GM21367 (cell line): ENCODE measurements around the gene KANSL1L.
A peak's percentile ranks its signal among the peaks of the same experiment; 100 is the strongest.
"Not testable (repeated sequence)": the region's sequence is repeated elsewhere in the genome, so short reads cannot be mapped to it uniquely, and the experiment has no call there.

ENCODE experiments used
- ATAC-seq: cut with Tn5 transposase; IDR thresholded peaks from one replicate; pipeline ENCODE4 v1.9.1; 2021; ENCODE audit not compliant: unreplicated experiment

The KANSL1L gene, protein sequence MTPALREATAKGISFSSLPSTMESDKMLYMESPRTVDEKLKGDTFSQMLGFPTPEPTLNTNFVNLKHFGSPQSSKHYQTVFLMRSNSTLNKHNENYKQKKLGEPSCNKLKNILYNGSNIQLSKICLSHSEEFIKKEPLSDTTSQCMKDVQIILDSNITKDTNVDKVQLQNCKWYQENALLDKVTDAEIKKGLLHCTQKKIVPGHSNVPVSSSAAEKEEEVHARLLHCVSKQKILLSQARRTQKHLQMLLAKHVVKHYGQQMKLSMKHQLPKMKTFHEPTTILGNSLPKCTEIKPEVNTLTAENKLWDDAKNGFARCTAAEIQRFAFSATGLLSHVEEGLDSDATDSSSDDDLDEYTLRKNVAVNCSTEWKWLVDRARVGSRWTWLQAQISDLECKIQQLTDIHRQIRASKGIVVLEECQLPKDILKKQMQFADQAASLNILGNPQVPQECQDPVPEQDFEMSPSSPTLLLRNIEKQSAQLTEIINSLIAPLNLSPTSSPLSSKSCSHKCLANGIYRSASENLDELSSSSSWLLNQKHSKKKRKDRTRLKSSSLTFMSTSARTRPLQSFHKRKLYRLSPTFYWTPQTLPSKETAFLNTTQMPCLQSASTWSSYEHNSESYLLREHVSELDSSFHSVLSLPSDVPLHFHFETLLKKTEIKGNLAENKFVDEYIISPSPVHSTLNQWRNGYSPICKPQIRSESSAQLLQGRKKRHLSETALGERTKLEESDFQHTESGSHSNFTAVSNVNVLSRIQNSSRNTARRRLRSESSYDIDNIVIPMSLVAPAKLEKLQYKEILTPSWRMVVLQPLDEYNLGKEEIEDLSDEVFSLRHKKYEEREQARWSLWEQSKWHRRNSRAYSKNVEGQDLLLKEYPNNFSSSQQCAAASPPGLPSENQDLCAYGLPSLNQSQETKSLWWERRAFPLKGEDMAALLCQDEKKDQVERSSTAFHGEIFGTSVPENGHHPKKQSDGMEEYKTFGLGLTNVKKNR

DNA sequence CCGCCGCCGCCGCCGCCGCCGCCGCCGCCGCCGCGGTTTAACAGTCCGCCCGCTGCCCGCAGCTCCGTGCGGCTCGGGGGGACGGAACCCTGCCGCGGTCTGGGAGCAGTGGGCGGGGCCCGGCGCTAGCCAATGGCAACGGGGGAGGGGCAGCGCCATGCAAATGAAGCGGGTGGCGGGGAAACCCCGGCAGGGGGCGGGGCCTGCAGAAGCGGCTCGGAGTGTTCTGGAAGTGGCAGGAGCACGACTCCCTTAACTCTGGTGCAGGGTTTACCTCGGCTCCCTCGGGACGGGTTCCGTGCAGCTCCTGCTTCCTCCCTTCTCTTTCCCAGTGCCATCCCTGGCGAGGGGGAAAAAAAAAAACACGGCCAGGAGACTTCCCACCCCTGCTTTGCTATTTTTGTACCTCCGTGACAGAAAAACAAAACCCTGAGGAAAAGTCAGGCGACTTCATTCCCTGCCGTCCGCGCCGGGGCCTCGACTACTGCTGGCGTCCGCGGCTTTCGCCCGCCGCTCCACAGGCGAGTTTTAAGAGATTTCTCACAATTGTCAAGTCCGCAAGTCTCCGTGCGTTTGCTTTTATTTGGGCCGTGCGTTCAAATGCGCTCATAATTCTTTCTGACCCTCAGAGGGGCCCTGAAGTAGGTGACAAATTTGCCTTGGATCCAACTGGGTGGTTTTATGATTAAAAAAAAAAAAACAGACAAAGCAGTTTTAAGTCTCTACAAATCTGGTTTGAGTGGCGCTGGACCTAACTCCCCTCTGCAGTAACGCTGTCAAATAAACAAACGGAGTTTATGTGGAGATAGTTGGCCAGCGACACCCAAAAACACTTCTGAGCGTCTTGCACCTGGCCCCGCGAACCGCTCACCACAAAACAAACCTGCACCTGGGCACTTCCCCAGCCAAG lies at the start of gene KANSL1L:
Gene KANSL1L, minus strand, starts transcription at position 101 of the 910 bp plus-strand sequence. CDS start 16,827 bp downstream, outside the sequence.
- peak; percentile 62 for ATAC-seq

DNA sequence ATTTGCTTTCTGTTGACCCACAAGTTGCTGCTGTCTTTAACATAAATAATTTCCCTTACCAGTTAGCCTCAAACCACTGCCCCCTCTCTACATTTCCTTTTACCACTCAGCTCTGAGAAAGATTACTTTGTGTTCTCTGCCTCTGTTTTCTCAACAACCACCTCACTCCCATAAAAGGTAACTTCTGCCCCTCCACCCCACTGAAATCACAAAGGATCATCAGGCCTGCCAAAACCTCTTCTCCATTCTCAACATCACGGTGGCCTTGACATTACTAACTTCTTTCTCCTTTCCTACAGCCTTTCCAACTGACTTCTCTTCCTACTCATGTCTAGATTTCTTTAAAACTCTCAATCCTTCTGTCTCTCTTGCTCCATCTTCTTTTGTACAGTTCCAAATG lies 43.9 kb upstream of the KANSL1L start:
- ATAC-seq = no peak

DNA sequence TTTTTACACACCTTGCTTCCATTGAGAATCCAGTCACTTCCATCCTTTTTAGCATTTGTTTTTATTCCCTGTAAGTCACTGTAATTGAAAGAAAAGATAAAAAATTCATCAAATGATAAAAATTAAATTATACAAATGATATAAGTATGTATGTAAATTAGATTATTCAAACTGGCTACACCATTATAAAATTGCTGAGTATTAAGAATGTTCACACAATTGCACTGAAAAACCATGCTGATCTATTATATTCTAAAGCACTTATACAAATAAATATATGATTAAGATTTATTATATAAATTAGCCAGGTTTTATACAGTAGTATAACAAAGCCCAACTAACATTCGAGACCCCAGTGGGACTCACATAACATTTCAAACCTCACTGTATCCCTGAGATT lies 39.0 kb upstream of the KANSL1L start:
- ATAC-seq = no peak

DNA sequence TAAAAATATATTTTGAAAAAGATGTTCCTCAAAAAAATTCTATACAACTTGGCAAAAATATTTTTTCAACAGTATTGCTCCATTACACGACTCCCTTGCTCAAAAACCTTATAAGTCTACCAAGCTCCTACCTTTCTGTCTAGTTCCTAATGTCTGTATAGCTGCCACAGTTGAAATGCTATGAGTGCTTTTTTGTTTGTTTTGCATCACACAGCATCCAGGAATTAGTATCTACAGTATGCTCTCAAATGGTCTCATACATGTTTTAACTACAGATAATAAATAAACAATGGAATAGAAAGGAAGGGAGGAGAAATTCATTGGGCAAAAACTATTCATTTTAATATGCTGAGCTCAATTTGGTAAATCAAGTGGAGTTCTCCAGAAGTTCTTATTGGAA lies 36.7 kb upstream of the KANSL1L start:
- ATAC-seq = no peak

DNA sequence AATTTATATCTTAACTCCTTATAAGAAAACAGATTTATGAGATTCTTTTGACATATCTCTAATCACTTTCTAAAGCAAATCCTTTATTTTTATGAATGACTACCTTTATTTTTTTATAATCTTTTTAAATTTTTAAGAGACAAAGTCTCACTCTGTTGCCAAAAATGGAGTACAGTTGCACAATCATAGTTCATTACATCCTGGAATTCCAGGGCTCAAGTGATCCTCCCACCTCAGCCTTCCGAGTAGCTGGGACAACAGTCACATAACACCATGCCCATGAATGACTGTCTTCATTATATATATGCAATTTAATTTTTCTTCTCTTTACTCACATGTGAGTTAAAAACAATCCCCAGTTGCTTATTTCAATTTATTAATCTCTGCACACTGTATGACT lies 32.3 kb upstream of the KANSL1L start:
- no peak for ATAC-seq

DNA sequence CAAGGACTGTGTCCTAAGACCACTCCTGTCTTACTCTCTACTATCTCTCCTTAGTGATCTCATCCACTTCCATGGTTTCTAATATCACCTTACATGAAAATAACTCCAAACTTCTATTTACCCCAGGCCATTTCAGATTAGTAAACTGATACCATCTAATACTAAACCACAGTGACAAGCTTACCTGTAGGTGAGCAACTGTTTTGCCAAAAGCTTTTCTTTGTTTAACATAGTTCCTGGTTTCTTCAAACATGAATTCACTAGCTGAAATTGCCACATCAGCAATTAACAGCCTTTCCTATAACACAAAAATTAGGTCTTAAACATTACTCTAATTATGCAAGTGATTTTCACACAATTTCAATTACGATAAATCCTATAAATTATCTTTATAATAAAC lies 31.9 kb upstream of the KANSL1L start:
- no peak for ATAC-seq

DNA sequence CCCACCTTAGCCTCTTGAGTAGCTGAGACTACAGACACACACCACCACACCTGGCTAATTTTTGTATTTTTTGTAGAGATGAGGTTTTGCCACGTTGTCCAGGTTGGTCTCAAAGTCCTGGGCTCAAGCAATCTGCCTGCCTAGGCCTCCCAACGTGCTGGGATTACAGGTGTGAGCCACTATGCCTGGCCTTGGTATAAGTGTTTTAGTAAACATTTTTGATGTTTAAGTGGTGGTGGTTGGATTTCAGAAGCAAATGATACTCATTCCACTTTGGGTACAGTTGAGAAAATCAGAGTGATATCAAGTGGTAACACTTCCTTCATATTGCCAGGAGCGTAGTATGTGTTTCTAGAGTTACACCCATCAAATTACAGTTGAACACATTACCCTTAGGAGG lies 28.6 kb upstream of the KANSL1L start:
- no peak for ATAC-seq

DNA sequence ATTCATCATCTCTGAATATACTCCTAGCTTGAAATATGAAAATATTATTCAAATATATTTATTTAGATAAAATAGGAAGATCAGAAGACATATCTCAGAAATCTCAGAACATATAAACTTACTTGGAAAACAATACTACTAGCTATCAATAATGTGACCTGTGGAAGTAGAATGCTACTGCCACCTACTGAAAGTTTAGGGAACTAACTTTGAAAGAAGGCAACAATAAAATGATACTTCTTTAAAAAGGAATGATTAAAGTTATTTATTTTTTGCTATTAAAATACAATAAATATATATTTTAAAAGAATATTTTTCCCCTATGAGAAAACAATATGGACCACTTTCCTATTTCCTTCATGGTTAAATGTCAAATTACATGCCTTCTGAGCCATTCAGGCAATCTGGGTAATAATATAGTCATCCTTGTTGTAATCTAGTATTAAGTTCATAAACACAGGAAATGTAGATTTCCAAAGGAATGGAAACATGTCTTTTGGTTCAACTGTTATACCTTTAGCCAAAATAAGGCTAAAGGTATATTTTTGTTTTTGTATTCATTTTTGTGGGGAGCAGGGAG lies 28.1 kb upstream of the KANSL1L start:
- ATAC-seq = no peak

DNA sequence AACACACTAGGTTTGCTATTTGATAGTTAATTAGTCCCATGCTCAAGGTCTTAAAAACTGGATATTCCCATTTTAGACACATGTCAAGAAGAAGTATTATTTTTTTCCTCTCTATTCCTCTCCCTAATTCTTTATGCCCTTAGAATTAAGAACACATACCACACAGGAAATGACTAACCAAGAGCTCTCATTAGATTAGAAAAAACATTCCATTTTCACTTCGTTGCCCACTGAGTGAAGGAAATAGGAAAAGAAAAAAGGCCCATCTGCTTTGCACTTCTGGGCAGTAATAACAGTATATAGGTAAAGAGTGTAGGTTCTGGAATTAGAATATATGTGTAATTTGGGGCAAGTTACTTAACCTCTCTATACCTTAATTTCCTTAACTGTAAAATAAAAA lies 27.1 kb upstream of the KANSL1L start:
- ATAC-seq = no peak

DNA sequence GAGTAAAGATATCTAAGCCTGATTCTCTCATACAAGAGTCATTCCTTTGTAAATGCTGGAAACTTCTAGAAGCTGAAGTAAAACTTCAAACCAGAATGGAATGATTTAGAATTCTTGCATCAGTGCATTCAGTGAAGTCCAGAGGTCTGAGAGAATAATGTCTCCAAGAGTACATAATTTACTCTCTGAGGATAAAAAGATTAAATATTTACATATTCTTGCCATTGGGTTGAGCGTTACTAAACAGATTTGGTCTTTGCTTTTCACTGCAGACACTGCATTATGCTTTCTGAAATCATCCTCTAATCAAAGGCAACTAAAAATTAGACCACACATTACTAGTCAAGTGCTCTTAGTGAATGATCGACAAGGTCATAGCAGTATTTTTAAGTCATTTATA lies 26.5 kb upstream of the KANSL1L start:
- no peak for ATAC-seq

DNA sequence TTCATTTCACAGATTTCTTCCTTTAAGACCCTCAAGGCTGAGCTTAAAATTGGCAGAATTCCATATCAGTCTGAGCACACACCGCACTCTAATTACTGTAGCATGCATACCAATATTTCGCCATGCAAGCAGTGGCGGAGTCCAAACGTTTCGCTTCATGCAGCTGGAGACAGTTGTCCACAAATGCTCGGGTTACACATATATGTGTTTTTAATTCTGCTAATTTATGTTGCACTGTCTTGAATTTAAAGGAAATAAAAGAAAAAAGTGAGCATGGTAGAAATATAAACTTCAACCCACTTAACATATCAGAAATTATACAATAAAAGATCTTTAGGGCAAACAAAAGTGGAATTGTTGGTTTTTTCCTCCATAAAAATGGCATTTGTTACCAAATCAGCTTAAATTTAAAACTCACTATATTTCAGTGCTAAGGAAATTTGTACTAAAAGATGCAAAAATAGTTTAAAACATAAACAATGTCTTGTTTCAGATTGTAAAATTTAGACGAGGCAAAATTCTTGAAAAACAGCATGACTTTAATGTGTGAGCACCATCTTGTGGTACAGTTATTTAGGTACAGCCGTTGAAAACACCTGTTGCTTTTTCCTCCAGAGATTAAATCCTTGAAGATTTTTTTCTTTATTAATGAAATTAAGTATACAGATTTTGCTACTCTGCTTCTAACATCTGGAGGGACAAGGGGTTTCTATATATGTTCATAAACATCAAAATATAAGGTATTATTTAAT lies 24.1 kb upstream of the KANSL1L start:
- no peak for ATAC-seq

DNA sequence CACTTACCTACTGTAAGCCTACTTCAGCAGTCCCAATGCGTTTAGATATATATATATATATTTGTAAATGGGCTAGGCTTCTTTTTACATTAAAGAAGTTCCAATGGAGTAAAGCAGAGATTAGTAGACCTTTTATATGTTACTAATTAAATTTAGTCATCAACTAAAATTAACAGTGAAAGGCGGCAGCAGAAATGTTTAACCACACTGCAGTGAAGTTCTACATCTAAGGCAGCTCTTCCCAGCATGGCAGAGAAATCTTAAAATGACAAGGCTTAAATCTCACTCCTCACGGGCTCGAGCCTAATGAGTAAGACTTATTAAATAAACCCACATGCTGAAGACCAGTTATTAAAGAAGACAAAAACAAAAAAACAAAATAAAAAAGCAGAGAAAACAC lies 19.1 kb upstream of the KANSL1L start:
- ATAC-seq = no peak

DNA sequence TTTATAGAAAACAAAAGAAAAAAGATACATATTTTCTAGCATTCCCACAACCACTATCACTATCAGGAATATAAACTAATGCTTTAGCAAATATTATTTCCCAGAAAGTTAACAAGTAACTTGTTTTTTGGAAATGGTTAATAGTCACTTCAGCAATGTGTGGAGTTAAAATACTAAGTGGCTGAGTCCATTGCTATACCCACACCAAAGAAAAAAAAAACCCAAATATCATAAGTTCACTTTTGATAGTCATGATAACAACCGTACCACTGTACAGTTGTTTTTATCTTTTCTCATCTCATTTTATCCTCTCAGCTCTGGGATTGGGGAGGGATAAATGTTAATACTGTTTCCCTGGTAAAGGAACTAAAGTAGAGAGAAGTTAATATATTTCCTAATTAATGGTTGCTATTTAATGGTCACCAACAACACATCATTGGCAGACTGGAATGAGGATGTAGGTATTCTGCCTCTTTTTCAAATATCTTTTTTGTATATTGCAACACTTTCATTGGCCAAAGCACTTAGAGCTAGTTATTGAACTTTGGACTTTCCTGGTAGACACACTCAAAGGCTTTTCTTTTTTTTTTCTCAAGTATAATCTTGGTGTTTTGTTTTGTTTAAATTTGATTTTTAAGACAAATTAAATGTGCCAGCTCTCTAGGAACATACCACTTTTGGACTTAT lies 18.4 kb upstream of the KANSL1L start:
- ATAC-seq = no peak

DNA sequence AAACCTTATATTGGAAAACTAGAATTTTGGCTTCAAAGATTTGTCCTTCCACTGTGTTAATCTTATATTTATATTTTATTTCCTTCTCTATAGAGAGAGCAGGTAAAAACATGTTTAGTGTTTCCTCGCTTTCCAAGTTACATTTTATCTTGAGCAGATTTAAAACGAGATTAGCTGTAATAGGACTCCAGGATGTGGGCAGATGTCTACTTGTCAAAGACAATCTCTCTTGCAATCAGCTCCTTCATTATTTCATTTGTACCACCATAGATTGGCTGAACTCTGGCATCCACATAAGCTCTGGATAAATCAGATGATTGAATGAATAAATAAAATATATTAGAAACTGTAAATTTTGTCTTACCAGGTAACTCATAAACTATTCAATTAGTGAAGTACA lies 17.5 kb upstream of the KANSL1L start:
- no peak for ATAC-seq

DNA sequence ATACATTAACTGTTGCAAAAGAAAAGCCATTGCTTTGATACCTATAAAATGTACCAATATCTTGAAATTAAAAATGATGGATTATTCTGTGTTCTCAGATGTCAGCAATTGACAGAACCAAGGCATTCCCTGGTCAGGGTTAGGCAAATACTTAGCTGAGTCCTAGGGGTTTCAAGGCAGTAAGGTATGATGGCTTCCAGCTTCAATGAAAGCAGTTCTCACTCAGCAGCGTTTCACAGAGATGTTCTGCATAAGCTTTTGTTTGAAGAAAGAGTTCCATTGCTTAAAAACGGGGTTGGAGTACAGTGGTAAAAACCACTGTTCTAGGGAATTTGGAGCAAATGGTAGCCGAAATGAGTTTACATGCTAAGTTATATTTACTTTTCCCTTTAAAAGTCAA lies 17.0 kb upstream of the KANSL1L start:
- no peak for ATAC-seq

DNA sequence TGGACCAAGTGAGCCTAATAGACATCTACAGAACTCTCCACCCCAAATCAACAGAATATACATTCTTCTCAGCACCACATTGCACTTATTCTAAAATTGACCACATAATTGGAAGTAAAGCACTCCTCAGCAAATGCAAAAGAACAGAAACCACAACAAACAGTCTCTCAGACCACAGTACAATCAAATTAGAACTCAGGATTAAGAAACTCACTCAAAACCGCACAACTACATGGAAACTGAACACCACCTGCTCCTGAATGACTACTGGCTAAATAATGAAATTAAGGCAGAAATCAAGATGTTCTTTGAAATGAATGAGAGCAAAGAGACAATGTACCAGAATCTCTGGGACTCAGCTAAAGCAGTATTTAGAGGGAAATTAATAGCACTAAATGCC lies 12.7 kb upstream of the KANSL1L start:
- not testable (repeated sequence) for ATAC-seq

DNA sequence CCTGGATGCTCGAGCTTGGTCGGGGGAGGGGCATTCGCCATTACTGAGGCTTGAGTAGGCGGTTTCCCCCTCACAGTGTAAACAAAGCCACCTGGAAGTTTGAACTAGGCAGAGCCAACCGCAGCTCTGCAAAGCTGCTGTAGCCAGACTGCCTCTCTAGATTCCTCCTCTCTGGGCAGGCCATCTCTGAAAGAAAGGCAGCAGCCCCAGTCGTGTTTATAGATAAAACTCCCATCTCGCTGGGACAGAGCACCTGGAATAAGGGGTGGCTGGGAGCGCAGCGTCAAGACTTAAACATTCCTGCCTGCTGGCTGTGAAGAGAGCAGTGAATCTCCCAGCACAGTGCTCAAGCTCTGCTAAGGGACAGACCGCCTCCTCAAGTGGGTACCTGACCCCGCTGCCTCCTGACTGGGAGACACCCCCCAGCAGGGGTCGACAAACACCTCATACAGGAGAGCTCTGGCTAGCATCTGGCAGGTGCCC lies 10.4 kb upstream of the KANSL1L start:
- ATAC-seq = not testable (repeated sequence)

DNA sequence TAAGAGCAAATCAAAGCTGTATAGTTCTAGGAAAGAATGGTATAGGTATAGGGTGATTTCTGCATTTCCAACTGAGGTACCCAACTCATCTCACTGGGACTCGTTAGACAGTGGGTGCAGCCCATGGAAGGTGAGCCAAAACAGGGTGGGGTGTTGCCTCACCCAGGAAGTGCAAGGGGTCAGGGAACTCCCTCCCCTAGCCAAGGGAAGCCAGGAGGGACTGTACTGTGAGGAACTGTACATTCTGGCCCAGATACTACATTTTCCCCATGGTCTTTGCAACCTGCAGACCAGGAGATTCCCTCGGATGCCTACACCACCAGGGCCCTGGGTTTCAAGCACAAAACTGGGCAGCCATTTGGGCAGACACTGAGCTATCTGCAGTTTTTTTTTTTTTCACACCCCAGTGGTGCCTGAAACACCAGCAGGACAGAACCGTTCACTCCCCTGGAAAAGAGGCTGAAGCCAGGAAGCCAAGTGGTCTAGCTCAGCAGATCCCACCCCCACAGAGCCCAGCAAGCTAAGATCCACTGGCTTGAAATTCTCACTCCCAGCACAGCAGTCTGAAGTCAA lies 9.9 kb upstream of the KANSL1L start:
- not testable (repeated sequence) for ATAC-seq

DNA sequence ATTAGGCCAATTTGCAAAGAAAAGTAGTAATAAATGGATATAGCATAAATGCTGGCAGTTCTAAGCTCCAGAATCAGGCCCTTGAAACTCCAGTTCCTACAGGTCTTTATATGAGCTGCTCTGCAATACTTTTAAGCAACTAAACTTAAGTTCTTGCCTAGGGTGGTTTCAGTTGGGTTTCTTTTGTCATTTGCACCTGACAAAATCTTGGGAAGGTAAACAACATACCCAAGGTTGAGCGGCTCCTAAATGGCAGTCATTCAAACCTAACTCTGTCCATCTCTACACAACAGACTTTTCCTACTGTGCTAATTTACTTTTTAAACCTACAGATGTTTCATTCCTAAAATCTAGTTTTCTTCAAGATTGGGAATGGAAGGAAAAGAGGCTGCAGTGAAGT lies 9.3 kb upstream of the KANSL1L start:
- no peak for ATAC-seq
